GM18520 (cell line): ENCODE data around the gene MEIS2.

ENCODE experiments used
- ATAC-seq: cut with Tn5 transposase; IDR thresholded peaks from one replicate; pipeline ENCODE4 v1.9.1; 2021; ENCODE audit not compliant: unreplicated experiment

The MEIS2 gene

GRCh38 chr15:37112971-37113670, 12.8 kb upstream of the MEIS2 start:
- no peak for ATAC-seq

- no peak for ATAC-seq
Observed at GRCh38 chr15:37112171-37112570, 11.8 kb upstream of the MEIS2 start.

- ATAC-seq: no peak
Observed at GRCh38 chr15:37111427-37111717, 11.0 kb upstream of the MEIS2 start.

GRCh38 chr15:37109872-37110572, 9.7 kb upstream of the MEIS2 start:
- no peak for ATAC-seq

GRCh38 chr15:37109168-37109871, 9.0 kb upstream of the MEIS2 start:
- no peak for ATAC-seq

- no peak for ATAC-seq
Observed at GRCh38 chr15:37108381-37109167, 8.2 kb upstream of the MEIS2 start.

GRCh38 chr15:37107744-37108380, 7.5 kb upstream of the MEIS2 start:
- no peak for ATAC-seq

- no peak for ATAC-seq
Observed at GRCh38 chr15:37107071-37107743, 6.9 kb upstream of the MEIS2 start.

GRCh38 chr15:37106490-37107001, 6.2 kb upstream of the MEIS2 start:
- no peak for ATAC-seq

GRCh38 chr15:37105889-37106288, 5.5 kb upstream of the MEIS2 start:
- ATAC-seq: no peak

GRCh38 chr15:37105029-37105428, 4.7 kb upstream of the MEIS2 start:
- ATAC-seq: no peak

GRCh38 chr15:37104424-37104981, 4.2 kb upstream of the MEIS2 start:
- ATAC-seq: no peak

GRCh38 chr15:37103475-37104423, 3.4 kb upstream of the MEIS2 start:
- ATAC-seq: no peak

- no peak for ATAC-seq
Observed at GRCh38 chr15:37103163-37103435, 2.8 kb upstream of the MEIS2 start.

GRCh38 chr15:37102305-37103162, 2.2 kb upstream of the MEIS2 start:
- no peak for ATAC-seq

- ATAC-seq: no peak
Observed at GRCh38 chr15:37101980-37102304, 1.6 kb upstream of the MEIS2 start.

- ATAC-seq: no peak
Observed at GRCh38 chr15:37100966-37101215, 542 bp upstream of the MEIS2 start.

GRCh38 chr15:37099319-37100108, 835 bp downstream of the MEIS2 start:
- ATAC-seq: no peak
